ENCODE data around the gene DNASE1L1.

The DNASE1L1 gene

DNA sequence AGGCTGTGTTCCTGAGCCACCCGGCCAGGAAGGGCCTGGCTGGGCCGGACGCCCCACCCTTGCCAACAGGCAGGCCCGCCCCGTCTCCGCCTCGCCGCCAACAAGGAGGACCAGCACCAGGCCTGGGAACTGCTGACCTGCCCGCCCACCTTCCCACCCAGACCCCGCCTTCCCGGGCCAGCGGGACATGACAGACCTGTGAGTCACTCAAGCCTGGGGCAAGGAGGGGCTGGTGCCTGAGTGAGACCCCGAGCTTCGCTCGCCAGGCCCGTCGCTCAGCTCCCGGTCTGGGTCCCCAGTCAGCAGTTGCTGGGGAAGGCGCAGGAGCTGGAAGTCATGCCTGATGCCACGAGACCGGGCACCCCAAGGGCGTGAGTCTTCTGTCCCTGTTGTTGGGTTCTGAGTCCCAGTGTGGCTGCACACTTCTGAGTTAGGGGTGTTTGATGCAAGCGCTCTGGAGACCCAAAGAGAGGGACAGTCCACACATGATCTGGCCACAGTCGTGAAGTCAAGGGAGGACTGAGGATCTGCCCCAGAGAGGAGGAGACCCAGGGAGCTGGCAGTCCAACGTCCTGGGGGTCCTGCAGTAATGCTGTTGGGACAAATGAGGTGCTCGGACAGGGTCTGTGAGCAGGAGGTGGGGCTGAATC, at the start of gene DNASE1L1:
TSS of gene DNASE1L1 (minus strand) at position 33 of the 650 bp plus-strand sequence. CDS start 3,686 bp downstream, outside the sequence.
- DNase-seq: peak; percentile 79

GRCh38 chrX:154458116-154458953, 49.3 kb upstream of the DNASE1L1 start, which contains the start of gene PLXNA3:
Gene PLXNA3 (plus strand): TSS chrX:154458281. CDS start chrX:154460184, 1,903 bp downstream.
- DNase-seq: peak; percentile 68

DNA sequence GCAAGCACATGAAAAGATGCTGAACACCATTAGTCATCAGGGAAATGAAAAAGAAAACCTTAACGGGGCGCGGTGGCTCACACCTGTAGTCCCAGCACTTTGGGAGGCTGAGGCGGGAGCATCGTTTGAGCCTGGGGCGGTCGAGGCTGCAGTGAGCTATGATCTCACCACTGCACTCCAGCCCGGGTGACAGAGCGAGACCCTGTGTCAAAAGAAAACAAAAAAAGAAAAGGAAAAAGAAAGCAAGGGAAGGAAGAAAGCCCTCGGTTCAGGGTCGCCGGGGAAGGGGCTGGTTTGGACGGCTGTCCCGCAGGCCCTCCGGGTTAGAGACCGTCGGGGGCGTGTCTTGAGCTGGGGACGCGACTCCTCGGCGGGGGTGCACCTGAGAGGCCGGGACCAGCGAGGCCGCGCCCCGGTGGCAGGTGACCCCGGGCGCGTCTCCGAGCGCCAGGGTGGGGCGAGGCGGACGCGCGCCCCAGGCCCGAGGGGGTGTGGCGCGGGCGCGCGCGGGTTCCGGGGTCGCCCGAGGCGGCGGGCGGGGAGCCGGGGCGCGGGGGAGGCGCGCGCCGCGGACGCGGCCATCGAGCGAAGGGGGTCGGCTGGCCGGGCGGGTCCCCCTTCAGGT, 48.5 kb upstream of the DNASE1L1 start:
- peak; percentile 51 for DNase-seq

DNA sequence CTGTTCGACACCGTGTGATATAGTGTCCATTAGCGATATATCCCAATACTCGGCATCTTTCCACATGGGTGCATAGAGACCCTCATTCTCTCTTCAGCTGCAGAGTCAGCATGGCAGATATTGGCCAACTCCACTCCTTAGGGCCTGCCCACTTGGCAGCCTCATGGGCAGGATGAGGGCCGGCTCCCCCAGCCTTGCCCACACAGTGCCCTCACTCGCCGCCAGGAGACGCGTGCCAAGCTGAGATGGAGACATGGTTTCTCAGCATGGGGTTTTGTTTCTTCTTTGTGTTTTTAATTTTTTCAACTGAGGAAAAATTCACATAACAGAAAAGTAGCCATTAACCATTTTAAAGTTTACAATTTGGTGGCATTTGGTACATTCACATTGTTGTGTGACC, 43.8 kb upstream of the DNASE1L1 start:
- no peak for DNase-seq

DNA sequence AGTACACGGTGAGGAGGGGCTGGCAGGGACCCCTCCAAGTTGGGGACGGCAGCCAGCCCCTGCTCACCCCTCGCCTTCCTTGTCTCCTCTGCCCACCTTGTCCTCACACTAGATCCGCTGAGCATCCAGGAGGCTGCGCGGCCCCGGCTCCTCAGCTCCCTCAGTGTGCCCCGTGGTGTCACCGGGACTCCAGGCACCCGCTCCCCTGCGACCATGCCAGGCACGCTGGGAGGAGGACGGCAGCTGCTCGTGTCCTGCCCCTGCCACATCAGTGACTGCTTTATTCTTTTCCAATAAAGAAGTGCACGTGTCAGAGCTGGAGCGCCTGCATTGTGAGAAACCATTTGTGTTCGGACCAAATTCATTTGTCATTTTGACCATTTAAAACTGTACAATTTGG, 41.3 kb upstream of the DNASE1L1 start:
- no peak for DNase-seq

DNA sequence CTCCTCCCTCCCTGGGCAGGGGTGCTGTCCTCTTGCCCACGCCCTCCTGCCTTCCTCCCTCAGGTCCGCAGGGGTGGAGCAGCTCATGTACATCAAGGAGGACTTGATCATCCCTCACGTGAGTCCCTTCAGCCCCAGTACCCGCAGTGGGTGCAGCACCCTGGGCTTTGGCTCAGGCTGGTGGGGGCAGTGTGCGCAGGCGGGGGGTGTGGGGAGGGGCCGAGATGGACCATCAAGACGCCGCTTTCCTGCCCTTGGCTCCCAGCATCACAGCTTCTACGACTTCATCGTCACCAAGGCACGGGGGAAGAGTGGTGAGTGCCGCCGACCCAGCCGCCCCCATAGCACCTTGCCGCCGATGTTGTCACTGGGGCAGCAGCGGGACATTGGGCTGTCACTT, 40.6 kb upstream of the DNASE1L1 start:
- no peak for DNase-seq

- no peak for DNase-seq
Observed at GRCh38 chrX:154448484-154448883, 39.4 kb upstream of the DNASE1L1 start.

DNA sequence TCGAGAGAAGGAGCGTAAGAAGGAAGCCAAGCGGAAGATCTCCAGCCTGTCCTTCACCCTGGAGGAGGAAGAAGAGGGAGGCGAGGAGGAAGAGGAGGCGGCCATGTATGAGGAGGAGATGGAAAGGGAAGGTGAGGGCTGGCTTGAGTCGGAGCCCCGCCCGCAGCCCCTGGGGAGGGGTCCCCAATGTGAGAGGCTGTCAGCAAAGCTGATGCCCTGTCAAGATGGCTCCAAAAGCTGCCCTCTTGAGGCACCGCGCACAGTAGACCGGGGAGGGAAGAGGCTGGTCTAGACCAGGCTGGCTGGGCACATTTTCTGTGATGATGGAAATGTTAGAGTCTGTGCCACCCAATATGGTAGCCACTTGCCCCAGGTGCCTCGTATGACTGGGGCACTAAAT, 37.4 kb upstream of the DNASE1L1 start:
- no peak for DNase-seq

GRCh38 chrX:154445776-154446175, 36.7 kb upstream of the DNASE1L1 start:
- DNase-seq: no peak

GRCh38 chrX:154444755-154445246, 35.7 kb upstream of the DNASE1L1 start:
- DNase-seq: no peak

DNA sequence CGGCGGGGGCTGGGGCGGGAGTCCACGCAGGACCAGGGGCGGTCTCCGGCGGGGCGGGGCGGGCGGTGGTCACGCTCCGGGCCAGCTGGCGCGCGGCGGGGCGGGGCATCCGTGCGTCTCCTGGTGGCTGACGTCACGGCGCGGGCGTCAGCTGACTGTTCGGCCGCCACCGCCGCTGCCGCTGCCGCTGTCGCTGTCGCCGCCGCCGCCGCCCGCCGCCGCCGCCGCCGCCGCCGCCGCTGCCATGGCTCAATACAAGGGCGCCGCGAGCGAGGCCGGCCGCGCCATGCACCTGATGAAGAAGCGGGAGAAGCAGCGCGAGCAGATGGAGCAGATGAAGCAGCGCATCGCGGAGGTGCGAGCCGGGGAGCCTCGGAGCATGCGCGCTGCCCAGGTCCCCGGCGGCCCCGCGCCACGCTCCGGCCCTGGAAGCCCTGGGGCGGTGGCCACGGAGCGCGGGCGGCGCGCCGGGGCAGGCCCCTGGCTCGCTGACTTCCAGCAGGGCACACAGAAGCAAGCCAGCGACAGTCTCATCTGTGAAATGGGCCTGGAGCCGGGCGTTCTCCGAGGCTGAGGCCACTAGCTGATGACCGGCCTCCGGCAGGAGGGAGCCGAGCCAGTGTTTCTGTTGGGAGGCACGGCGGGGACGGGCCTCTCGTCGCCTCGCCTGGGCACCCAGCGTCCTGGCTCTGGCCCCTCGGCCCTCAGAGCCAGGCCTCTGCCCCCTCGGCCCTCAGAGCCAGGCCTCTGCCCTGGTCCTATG, 35.1 kb upstream of the DNASE1L1 start, which contains the start of gene FAM50A:
TSS of gene FAM50A (plus strand) at position 150 of the 763 bp plus-strand sequence. CDS start at position 245, 95 bp downstream.
- peak; percentile 81 for DNase-seq

- no peak for DNase-seq
Observed at GRCh38 chrX:154443479-154443910, 34.4 kb upstream of the DNASE1L1 start.

DNA sequence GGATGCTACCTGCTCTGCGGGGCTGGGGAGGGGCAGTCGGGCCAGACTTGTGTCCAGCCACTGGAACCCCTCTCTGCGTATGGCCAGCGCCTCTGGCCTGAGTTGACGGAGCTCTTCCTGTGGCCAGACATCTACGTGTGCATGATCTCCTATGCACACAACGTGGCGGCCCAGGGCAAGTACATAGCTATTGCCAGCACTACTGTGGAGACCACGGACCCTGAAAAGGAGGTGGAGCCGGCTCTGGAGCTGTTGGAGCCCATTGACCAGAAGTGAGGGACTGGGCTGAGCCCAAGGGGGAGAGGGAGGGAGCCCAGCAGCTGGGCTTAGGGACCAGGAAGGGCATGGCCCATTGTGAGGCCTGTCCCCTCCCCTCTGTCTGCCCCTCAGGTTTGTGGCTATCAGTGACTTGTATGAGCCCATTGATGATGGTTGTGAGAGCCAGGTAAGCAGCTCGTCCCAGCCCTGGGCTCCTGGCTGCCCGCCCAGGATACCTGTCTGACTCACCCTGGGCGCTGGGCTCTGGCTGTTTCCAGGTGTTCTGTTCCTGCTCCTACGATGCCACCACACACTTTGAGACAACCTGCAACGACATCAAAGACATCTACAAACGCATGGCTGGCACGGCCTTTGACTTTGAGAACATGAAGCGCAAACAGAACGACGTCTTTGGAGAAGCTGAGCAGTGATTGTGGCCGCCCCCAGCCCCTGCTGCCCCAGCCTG, 33.1 kb upstream of the DNASE1L1 start:
- DNase-seq: no peak

- DNase-seq: no peak
Observed at GRCh38 chrX:154441564-154441963, 32.5 kb upstream of the DNASE1L1 start.

GRCh38 chrX:154440623-154441357, 31.7 kb upstream of the DNASE1L1 start:
- DNase-seq: no peak

DNA sequence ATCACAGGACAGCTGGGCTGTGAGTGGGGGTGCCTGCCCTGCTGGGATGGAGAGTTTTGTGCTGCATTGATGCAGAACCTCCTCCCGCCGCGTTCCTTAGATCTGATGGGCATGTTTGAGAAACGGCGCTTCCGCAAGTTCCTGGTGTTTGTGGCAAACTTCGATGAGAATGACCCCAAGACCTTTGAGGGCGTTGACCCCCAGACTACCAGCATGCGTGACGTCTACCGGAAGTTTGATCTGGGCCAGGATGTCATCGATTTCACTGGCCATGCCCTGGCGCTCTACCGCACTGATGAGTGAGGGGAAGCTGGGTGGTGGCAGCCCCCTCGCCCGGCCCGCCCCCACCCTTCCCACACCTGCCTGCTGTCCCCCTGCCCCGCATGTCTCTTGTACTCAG, 30.8 kb upstream of the DNASE1L1 start:
- DNase-seq: no peak

DNA sequence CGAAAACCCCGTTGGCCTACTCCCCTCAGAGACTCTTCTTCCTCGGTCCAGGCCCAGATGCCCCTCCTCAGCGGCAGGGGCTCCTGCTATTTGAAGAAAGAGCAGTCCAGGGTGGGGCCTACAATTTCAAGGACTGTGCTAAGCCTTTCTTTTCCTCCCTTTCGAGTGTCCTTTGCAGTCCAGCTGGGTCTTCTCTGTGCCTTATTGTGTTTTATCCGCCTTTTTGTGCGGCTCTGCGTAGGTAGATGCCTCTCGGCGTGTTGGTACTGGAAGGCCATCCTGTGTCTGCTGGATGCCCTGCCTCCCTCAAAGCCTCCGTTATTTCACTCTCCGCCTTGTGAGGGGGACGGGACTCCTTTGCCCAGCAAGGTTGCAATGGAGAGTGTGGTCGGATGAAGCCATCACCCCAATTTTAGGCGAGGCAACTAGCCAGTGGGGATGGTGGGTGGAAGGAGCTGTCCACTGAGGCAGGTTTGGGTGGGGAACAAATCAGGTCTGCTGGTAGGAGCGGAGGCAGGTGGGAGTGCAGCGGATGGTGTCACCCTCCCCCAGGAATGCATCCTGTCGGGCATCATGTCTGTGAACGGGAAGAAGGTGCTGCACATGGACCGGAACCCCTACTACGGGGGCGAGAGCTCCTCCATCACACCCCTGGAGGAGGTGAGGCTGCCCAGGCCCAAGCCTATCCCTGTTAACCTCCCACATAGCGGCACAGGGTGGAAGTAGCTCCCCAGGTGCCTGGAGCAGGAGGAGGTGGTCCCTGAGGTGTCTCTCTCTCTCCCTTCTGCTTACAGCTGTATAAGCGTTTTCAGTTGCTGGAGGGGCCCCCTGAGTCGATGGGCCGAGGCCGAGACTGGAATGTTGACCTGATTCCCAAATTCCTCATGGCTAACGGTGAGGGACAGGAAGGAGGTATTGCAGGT, 29.2 kb upstream of the DNASE1L1 start:
- DNase-seq: no peak

GRCh38 chrX:154436983-154437752, 28.1 kb upstream of the DNASE1L1 start, which contains the start of gene GDI1:
Gene GDI1 (plus strand): TSS chrX:154437154. CDS start chrX:154437255, 101 bp downstream.
- DNase-seq: peak; percentile 61
